A549 (cell line): ENCODE data around the gene NYAP2. TPM values are rescaled to one million over a fixed set of nuclear protein-coding genes. Genes with fewer than 3 reads are reported as not detected.

Experiments used
- ATAC-seq, 2 experiments: fragments of 200-7000 bp in 1 of 2; fragments of >200 bp in 1 of 2; cut with Nextera tagmentation in 1 of 2; cut with Tn5 transposase in 1 of 2; 3 replicates each; pipeline versions ENCODE4 v1.8.0 to v1.9.1; 2018 to 2020; ENCODE audit warnings: mild to moderate bottlenecking in 1 of 2, moderate library complexity in 1 of 2
- CTCF ChIA-PET: fragments of 300-600 bp; sonication (Branson Sonifier 250); formaldehyde crosslinking; extraction: SDS; loops from one replicate; lab custom pipeline; 2021; ENCODE audit warnings: antibody characterized with exemption, inconsistent platforms; lab: Yijun Ruan, JAX
- POLR2A ChIA-PET: fragments of 350-600 bp; formaldehyde crosslinking; extraction: SDS; loops from one replicate; lab custom pipeline; 2021; ENCODE audit warnings: antibody characterized with exemption, inconsistent platforms; lab: Yijun Ruan, JAX
- DNase-seq, 2 experiments: peaks; one replicate each; pipeline versions ENCODE4 v3.0.0 to v3.0.0-alpha.2; 2011 to 2016; ENCODE audit warnings: low read depth in 1 of 2, low spot score in 1 of 2
- FAIRE-seq: peaks from 2 replicates; lab custom pipeline; 2011; peaks lifted over from hg19 to GRCh38; lab: Jason Lieb, UNC
- H3K27ac ChIP-seq, 2 experiments: fragments of >200 bp; sonication (Bioruptor Twin); formaldehyde crosslinking; 3 replicates each; pipeline ENCODE4 v1.5.1; 2016 to 2017
- H3K4me1 ChIP-seq: fragments of >200 bp; sonication (Bioruptor Twin); formaldehyde crosslinking; 3 replicates; pipeline ENCODE4 v1.6.1; 2016
- H3K4me2 ChIP-seq: fragments of >200 bp; sonication (Bioruptor Twin); formaldehyde crosslinking; 3 replicates; pipeline ENCODE4 v1.6.1; 2016
- H3K4me3 ChIP-seq: fragments of >200 bp; sonication (Bioruptor Twin); formaldehyde crosslinking; 3 replicates; pipeline ENCODE4 v1.5.1; 2016
- H3K9me3 ChIP-seq: fragments of >200 bp; sonication (Bioruptor Twin); formaldehyde crosslinking; 3 replicates; pipeline ENCODE4 v1.6.1; 2016
- BCL3 ChIP-seq: fragments of >200 bp; sonication (Bioruptor Twin); formaldehyde crosslinking; IDR thresholded peaks from 3 replicates; pipeline ENCODE4 v1.6.1; 2016
- BHLHE40 ChIP-seq: IDR thresholded peaks from 2 replicates; pipeline ENCODE4 v1.6.1; 2012; ENCODE audit warnings: low read depth, low read length, inconsistent platforms
- EHF ChIP-seq: fragments of 250-450 bp; sonication (Bioruptor Pico); IDR thresholded peaks from 2 replicates; pipeline ENCODE4 v1.5.0; 2020; ENCODE audit warnings: mild to moderate bottlenecking
- ESRRA ChIP-seq: fragments of 150-350 bp; IDR thresholded peaks from 2 replicates; pipeline ENCODE4 v1.6.1; 2014; ENCODE audit warnings: mild to moderate bottlenecking, low read length, borderline replicate concordance
- FOSL2 ChIP-seq, 2 experiments: fragments of 450-650 bp in 1 of 2; fragments of >200 bp in 1 of 2; sonication (Bioruptor Twin) in 1 of 2; formaldehyde crosslinking; IDR thresholded peaks; 2 replicates each; pipeline versions ENCODE4 v1.5.0 to v1.6.1; 2016 to 2020; ENCODE audit warnings: mild to moderate bottlenecking in 1 of 2, moderate library complexity in 1 of 2
- FOXS1 ChIP-seq: fragments of 250-450 bp; sonication (Bioruptor Pico); IDR thresholded peaks from 2 replicates; pipeline ENCODE4 v1.5.0; 2020; ENCODE audit warnings: mild to moderate bottlenecking, moderate library complexity
- GATA3 ChIP-seq: IDR thresholded peaks from 2 replicates; pipeline ENCODE4 v1.6.1; 2012; ENCODE audit warnings: borderline replicate concordance
- HDAC2 ChIP-seq: fragments of 200-600 bp; sonication (generic); IDR thresholded peaks from 2 replicates; pipeline ENCODE4 v1.6.1; 2016
- HES2 ChIP-seq: fragments of >200 bp; sonication (Bioruptor Twin); formaldehyde crosslinking; IDR thresholded peaks from 2 replicates; pipeline ENCODE4 v1.6.1; 2016
- HOXB13 ChIP-seq: fragments of 250-450 bp; sonication (Bioruptor Pico); IDR thresholded peaks from 2 replicates; pipeline ENCODE4 v1.5.0; 2020; ENCODE audit warnings: low read depth, mild to moderate bottlenecking, moderate library complexity
- MAZ ChIP-seq: fragments of 150-350 bp; IDR thresholded peaks from 2 replicates; pipeline ENCODE4 v1.6.1; 2014; ENCODE audit warnings: antibody characterized with exemption, low read depth, low read length, borderline replicate concordance
- NR3C1 ChIP-seq: fragments of >200 bp; sonication (Bioruptor Twin); formaldehyde crosslinking; IDR thresholded peaks from 3 replicates; pipeline ENCODE4 v1.6.1; 2017
- RAD21 ChIP-seq, 2 experiments: fragments of >200 bp in 1 of 2; sonication (Bioruptor Twin) in 1 of 2; formaldehyde crosslinking in 1 of 2; IDR thresholded peaks in 1 of 2; conservative IDR thresholded peaks in 1 of 2; 2 replicates in 1 of 2; 3 replicates in 1 of 2; pipeline ENCODE4 v1.6.1; 2012 to 2018; ENCODE audit warnings: inconsistent platforms in 1 of 2
- RARB ChIP-seq: fragments of 250-450 bp; sonication (Bioruptor Pico); IDR thresholded peaks from 2 replicates; pipeline ENCODE4 v1.8.0; 2021; ENCODE audit warnings: mild to moderate bottlenecking, moderate library complexity
- REST ChIP-seq: fragments of 200-600 bp; sonication (generic); IDR thresholded peaks from 2 replicates; pipeline ENCODE4 v1.6.1; 2016; ENCODE audit warnings: antibody characterized with exemption, mild to moderate bottlenecking, moderate library complexity
- RFX5 ChIP-seq: fragments of 450-650 bp; IDR thresholded peaks from 2 replicates; pipeline ENCODE4 v1.7.1; 2014; ENCODE audit warnings: antibody characterized with exemption, mild to moderate bottlenecking, moderate library complexity
- RNF2 ChIP-seq: fragments of 200-600 bp; sonication (generic); IDR thresholded peaks from 2 replicates; pipeline ENCODE4 v1.6.1; 2016; ENCODE audit warnings: low read depth, mild to moderate bottlenecking, antibody characterized with exemption, moderate library complexity, borderline replicate concordance
- ZC3H11A ChIP-seq: fragments of 450-650 bp; IDR thresholded peaks from 2 replicates; pipeline ENCODE4 v1.6.1; 2014; ENCODE audit warnings: antibody characterized with exemption, mild to moderate bottlenecking
- ZFP36 ChIP-seq: fragments of 450-650 bp; IDR thresholded peaks from 2 replicates; pipeline ENCODE4 v1.6.1; 2014; ENCODE audit warnings: borderline replicate concordance; ENCODE audit not compliant: partially characterized antibody
- WGBS: methylation state at CpG from one replicate; pipeline ENCODE4 v1.1.6; 2017; ENCODE audit errors: missing lambda C conversion rate; 5-methylcytosine and 5-hydroxymethylcytosine counted together
- polyA plus RNA-seq, 4 experiments: library from polyadenylated mRNA; depleted of rRNA in 3 of 4; stranded (reverse); fragments of >200 nt; fragmentation: RNase III in 1 of 4; extraction: RNeasy Plus Mini Kit Qiagen cat#74134 plus additional on column Dnase treatment in 1 of 4; gene quantifications; 2 replicates in 3 of 4; 3 replicates in 1 of 4; pipeline ENCODE4 v1.2.3, GENCODE V29; 2011 to 2017
- TF ChIP-seq, protein P1 (sequence below): fragments of 150-350 bp; IDR thresholded peaks from 2 replicates; pipeline ENCODE4 v1.6.1; 2014; ENCODE audit warnings: low read depth, mild to moderate bottlenecking, low read length
- TF ChIP-seq, protein P2 (sequence below): IDR thresholded peaks from 2 replicates; pipeline ENCODE4 v1.6.1; 2012; ENCODE audit warnings: low read depth, borderline replicate concordance

NYAP2 gene
- polyA plus RNA-seq, 2 of the 4 experiments (the other 2 are of a cell fraction) = 0.01 TPM; not detected in 1

GRCh38 chr2:225462417-225462816 lies 62.9 kb downstream of the NYAP2 start:
- Histone ChIP-seq H3K4me3 (no peak overlapping the region), H3K4me2 (no peak overlapping the region; the same call in 2 of the 3 replicates), H3K4me1 (no peaks in the 10 kb centered on the region), H3K9me3 (no peaks in the 10 kb centered on the region), H3K27ac (no peak overlapping the region)
- 60% methylated on average over 2 of the region's 2 CpGs for WGBS
- DNase-seq (no peak), ATAC-seq (no peak), FAIRE-seq (no peak)
- TF ChIP-seq, protein P1, sequence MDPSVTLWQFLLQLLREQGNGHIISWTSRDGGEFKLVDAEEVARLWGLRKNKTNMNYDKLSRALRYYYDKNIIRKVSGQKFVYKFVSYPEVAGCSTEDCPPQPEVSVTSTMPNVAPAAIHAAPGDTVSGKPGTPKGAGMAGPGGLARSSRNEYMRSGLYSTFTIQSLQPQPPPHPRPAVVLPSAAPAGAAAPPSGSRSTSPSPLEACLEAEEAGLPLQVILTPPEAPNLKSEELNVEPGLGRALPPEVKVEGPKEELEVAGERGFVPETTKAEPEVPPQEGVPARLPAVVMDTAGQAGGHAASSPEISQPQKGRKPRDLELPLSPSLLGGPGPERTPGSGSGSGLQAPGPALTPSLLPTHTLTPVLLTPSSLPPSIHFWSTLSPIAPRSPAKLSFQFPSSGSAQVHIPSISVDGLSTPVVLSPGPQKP = no peak
- TF ChIP-seq, protein P2, sequence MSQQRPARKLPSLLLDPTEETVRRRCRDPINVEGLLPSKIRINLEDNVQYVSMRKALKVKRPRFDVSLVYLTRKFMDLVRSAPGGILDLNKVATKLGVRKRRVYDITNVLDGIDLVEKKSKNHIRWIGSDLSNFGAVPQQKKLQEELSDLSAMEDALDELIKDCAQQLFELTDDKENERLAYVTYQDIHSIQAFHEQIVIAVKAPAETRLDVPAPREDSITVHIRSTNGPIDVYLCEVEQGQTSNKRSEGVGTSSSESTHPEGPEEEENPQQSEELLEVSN = no peak
- TF ChIP-seq HES2 (no peak), FOXS1 (CRISPR knock-in tag) (no peak), ESRRA (no peak), RFX5 (no peak), BCL3 (no peak), HOXB13 (CRISPR knock-in tag) (no peak)
- ChIA-PET POLR2A (no interaction called here), CTCF (interaction anchor here (1.5 kb wide), 1 partner anchor 10 kb away, joined by 3 read pairs; no protein-coding TSS in a partner anchor)

- no peak for TF ChIP-seq RNF2
- no peak for TF ChIP-seq GATA3
- TF ChIP-seq, protein P2 = no peak
- no peak for TF ChIP-seq RARB (CRISPR knock-in tag)
- no peak for TF ChIP-seq MAZ
- H3K27ac ChIP-seq = peak overlapping the region in 1 of 2 experiments; percentile 37; a peak in 2 of 6 replicates
- H3K9me3 ChIP-seq = no peaks in the 10 kb centered on the region
- FAIRE-seq (no peak), ATAC-seq (peak in 1 of 2 experiments; percentile 82; a peak in 5 of 6 replicates), DNase-seq (no peak)
- H3K4me1 ChIP-seq = no peaks in the 10 kb centered on the region
- ChIA-PET CTCF (interaction anchor here (1.5 kb wide), 1 partner anchor 10 kb away, joined by 3 read pairs; no protein-coding TSS in a partner anchor), POLR2A (no interaction called here)
- H3K4me2 ChIP-seq = no peak overlapping the region; the same call in 2 of the 3 replicates
- no peak overlapping the region for H3K4me3 ChIP-seq
Measured at GRCh38 chr2:225462945-225463344, 63.4 kb downstream of the NYAP2 start.

GRCh38 chr2:225463449-225463848 lies 63.9 kb downstream of the NYAP2 start:
- ATAC-seq (no peak), FAIRE-seq (no peak), DNase-seq (no peak)
- POLR2A ChIA-PET = no interaction called here
- H3K9me3 ChIP-seq = no peaks in the 10 kb centered on the region
- no peaks in the 10 kb centered on the region for H3K4me1 ChIP-seq
- H3K4me3 ChIP-seq = no peak overlapping the region
- WGBS = 78% methylated on average over 1 of the region's 1 CpG
- CTCF ChIA-PET = no interaction called here
- H3K4me2 ChIP-seq = no peak overlapping the region
- H3K27ac ChIP-seq = peak overlapping the region in 1 of 2 experiments; percentile 37; a peak in 2 of 6 replicates
- TF ChIP-seq ZFP36 (no peak), NR3C1 (no peak), ZC3H11A (no peak), REST (no peak), BCL3 (no peak), BHLHE40 (no peak), FOSL2 (IDR thresholded peaks at IDR 0.05) (no peak), FOSL2 (CRISPR knock-in tag; IDR thresholded peaks at IDR 0.05) (no peak), HES2 (no peak), EHF (CRISPR knock-in tag) (no peak), RNF2 (no peak), RFX5 (no peak), HDAC2 (no peak), RAD21 (conservative IDR thresholded peaks at IDR 0.05 in 1 of 2, IDR thresholded peaks at IDR 0.05 in 1 of 2) (no peak)
